ENCODE data around the gene CTNNA2.

The CTNNA2 gene

DNA sequence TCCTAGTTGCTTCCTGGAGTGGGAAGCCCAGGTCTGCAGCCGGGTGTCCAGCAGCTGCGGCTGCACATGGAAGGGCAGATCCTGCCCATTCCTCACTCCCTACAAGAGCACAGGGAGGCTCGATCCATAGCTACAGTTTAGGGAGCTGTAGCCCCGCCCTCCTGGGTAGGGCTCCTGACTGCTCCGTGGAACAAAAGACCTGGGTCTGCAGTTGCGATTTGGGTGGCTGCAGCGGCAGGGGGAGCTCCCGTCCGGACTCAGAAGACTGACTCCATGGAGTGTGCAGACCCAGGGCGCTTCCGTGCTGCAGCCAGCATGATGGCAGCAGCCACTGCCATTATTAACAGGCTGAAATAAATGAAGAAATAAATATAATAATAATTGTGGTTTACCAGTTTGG, 157.3 kb downstream of the CTNNA2 start:
- no peak overlapping the region for H3K4me3 ChIP-seq (ENCODE audit: control insufficient read depth, low read depth, low read length)
- TF ChIP-seq, protein P1, sequence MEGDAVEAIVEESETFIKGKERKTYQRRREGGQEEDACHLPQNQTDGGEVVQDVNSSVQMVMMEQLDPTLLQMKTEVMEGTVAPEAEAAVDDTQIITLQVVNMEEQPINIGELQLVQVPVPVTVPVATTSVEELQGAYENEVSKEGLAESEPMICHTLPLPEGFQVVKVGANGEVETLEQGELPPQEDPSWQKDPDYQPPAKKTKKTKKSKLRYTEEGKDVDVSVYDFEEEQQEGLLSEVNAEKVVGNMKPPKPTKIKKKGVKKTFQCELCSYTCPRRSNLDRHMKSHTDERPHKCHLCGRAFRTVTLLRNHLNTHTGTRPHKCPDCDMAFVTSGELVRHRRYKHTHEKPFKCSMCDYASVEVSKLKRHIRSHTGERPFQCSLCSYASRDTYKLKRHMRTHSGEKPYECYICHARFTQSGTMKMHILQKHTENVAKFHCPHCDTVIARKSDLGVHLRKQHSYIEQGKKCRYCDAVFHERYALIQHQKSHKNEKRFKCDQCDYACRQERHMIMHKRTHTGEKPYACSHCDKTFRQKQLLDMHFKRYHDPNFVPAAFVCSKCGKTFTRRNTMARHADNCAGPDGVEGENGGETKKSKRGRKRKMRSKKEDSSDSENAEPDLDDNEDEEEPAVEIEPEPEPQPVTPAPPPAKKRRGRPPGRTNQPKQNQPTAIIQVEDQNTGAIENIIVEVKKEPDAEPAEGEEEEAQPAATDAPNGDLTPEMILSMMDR (conservative IDR thresholded peaks at IDR 0.05; ENCODE audit: control insufficient read depth, insufficient read depth, low read depth, low read length): no peak
- DNase-seq (ENCODE audit: low read depth): no peak

DNA sequence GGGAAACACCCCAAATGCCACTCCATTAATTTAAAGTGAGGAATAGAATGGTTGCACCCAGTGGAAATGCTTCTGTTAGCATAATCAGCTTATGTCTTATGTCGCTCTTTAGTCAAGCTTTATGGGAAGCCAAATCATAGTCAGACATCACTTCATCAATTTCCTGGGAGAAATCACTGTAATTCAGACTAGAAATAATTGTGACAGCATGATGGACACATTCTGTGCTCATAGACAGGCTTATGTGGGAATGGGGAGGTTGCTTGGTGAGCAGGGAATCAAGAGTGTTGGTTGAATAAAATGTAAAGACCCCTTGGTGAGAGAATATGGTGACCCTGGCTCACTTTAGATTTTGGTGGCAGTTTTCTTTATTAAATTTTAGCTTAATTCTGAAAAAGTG, 174.0 kb downstream of the CTNNA2 start:
- H3K4me3 ChIP-seq (ENCODE audit: control insufficient read depth, low read depth, low read length): no peak overlapping the region
- TF ChIP-seq, protein P1 (conservative IDR thresholded peaks at IDR 0.05; ENCODE audit: control insufficient read depth, insufficient read depth, low read depth, low read length): no peak
- no peak for DNase-seq (ENCODE audit: low read depth)

DNA sequence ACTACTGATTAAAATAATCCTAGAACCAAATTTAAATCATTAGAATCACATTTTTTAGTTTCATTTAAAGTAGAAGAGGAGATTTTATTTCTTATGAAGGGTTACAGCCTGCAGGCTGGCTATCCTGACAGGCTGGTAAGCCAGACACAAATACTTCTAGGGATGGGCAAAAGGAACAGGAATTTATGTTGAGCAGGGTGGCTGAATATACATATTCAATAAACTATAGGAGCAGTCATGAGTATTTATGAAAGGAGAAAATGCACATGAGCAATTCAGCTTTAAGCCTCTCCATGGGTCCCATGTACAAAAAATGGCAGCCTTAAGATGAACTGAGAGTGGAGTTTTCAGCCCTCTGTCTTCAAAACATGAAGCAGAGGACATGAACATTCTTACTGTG, 182.4 kb downstream of the CTNNA2 start:
- TF ChIP-seq, protein P1 (conservative IDR thresholded peaks at IDR 0.05; ENCODE audit: control insufficient read depth, insufficient read depth, low read depth, low read length): no peak
- DNase-seq (ENCODE audit: low read depth): no peak
- H3K4me3 ChIP-seq (ENCODE audit: control insufficient read depth, low read depth, low read length): no peak overlapping the region

DNA sequence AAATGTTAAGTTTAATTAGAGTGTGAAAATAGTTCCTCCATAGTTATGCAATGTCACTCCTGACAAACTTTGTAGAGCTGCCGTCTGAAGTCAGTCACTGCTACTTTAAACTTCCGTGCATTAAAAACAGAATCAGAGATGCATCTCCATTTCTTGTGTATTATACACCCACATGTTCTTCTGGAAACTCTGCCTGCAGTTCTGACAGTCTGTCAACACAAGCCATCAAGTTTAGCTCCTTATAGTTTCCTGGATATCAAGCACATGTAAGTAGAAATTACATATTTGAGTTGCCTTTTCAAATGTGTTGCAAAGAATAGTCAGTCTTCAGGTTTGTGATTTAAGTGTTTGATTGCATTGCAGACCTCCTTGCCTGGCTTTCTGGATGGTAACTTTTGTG, 184.3 kb downstream of the CTNNA2 start:
- TF ChIP-seq, protein P1 (conservative IDR thresholded peaks at IDR 0.05; ENCODE audit: control insufficient read depth, insufficient read depth, low read depth, low read length): no peak
- no peak for DNase-seq (ENCODE audit: low read depth)
- no peak overlapping the region for H3K4me3 ChIP-seq (ENCODE audit: control insufficient read depth, low read depth, low read length)

DNA sequence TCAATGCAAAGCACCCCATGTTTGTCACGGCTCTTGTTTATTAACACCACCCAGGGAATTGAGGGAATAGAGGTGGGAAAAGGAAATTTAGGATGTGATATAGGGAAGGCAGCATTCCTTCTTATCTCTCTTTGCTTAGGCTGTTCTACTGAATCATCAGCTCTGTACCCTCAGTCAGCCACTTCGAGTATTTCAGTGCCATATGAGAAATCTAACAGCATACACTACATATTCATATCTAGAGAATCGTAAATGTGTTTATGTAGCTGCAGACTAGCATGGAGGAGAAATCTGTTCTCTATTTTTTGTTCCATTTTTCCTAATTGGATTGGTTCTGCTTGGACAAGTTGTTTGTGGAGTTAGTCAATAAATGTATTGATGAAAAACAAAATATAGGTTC, 187.8 kb downstream of the CTNNA2 start:
- no peak for DNase-seq (ENCODE audit: low read depth)
- no peak overlapping the region for H3K4me3 ChIP-seq (ENCODE audit: control insufficient read depth, low read depth, low read length)
- TF ChIP-seq, protein P1 (conservative IDR thresholded peaks at IDR 0.05; ENCODE audit: control insufficient read depth, insufficient read depth, low read depth, low read length): no peak

DNA sequence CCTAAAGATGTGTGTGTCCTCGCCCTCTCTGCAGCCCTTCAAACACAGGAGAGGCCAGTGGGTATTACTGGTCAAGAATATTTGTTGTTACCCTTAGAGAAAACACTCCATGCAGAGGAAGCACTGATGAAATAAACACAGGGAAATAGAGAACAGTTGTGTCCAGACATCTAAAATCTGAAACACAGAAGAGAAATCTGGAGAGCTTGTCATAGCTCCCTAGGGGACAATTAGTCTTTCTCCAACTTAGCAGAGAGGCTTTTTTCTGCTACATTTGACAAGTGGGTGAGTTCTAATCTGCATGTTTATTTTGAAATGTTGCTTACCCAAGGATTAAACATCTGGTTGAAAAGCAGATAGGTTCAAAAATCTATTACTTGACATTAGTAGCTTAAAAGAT, 190.1 kb downstream of the CTNNA2 start:
- TF ChIP-seq, protein P1 (conservative IDR thresholded peaks at IDR 0.05; ENCODE audit: control insufficient read depth, insufficient read depth, low read depth, low read length): no peak
- no peak overlapping the region for H3K4me3 ChIP-seq (ENCODE audit: control insufficient read depth, low read depth, low read length)
- no peak for DNase-seq (ENCODE audit: low read depth)

DNA sequence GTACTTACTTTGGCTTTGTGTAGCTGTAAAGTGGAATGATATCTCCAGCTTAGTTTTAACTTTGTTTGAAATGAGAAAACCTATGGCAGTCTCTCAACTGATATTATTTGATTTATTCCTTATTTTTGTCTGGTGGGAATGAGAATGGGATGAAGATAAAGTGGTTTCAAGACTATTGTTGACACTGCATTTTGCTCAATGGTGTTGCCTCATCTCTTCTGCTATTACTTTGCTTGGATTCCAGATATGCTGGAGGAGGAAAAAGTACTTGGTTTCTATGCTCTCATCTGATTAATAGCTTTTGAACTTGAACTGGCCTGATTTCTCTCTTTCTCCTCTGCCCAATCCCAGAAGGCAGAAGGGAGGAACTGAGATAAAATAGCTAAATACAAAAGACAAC, 198.2 kb downstream of the CTNNA2 start:
- TF ChIP-seq, protein P1 (conservative IDR thresholded peaks at IDR 0.05; ENCODE audit: control insufficient read depth, insufficient read depth, low read depth, low read length): no peak
- no peak for DNase-seq (ENCODE audit: low read depth)
- H3K4me3 ChIP-seq (ENCODE audit: control insufficient read depth, low read depth, low read length): no peak overlapping the region

All from fibroblast of mammary gland (primary cell).